Measurements from ENCODE around the gene AHNAK2.

Gene AHNAK2

GRCh38 chr14:104927432-104927816 is 50.8 kb downstream of the AHNAK2 start:
- Histone ChIP-seq H3K27me3 (ENCODE audit: low read length) (no peaks in the 10 kb centered on the region), H2AFZ (ENCODE audit: low read depth, low read length, severe bottlenecking) (no peak overlapping the region), H3K9me3 (ENCODE audit: insufficient read depth, low read length) (no peaks in the 10 kb centered on the region), H3F3A (ENCODE audit: insufficient read depth) (no peaks in the 10 kb centered on the region), H3K79me2 (ENCODE audit: insufficient read depth, low read length) (no peaks in the 10 kb centered on the region), H3K4me3 (ENCODE audit: insufficient read depth, low read length, poor library complexity, severe bottlenecking) (no peak overlapping the region), H4K20me1 (ENCODE audit: low read depth, low read length) (no peaks in the 10 kb centered on the region), H3K4me2 (ENCODE audit: low read depth, low read length, poor library complexity, severe bottlenecking) (no peak overlapping the region), H3K27ac (ENCODE audit: low read depth, low read length) (no peak overlapping the region), H3K9me2 (replicated peaks; ENCODE audit: insufficient read depth, low read length) (no peaks in the 10 kb centered on the region), H3K36me3 (ENCODE audit: low read length) (no peaks in the 10 kb centered on the region), H3K9ac (ENCODE audit: low read length) (no peak overlapping the region)
- TF ChIP-seq CTCF (IDR thresholded peaks at IDR 0.05; ENCODE audit: insufficient read depth, low read length, poor library complexity, severe bottlenecking): no peak
- TF ChIP-seq EZH2phosphoT487 (conservative IDR thresholded peaks at IDR 0.05; ENCODE audit: low read length): no peak

GRCh38 chr14:104926619-104927431 is 51.3 kb downstream of the AHNAK2 start:
- Histone ChIP-seq H3K36me3 (ENCODE audit: low read length) (no peaks in the 10 kb centered on the region), H3K9me2 (replicated peaks; ENCODE audit: insufficient read depth, low read length) (no peaks in the 10 kb centered on the region), H3F3A (ENCODE audit: insufficient read depth) (no peaks in the 10 kb centered on the region), H2AFZ (ENCODE audit: low read depth, low read length, severe bottlenecking) (no peak overlapping the region), H4K20me1 (ENCODE audit: low read depth, low read length) (no peaks in the 10 kb centered on the region), H3K27me3 (ENCODE audit: low read length) (no peaks in the 10 kb centered on the region), H3K27ac (ENCODE audit: low read depth, low read length) (no peak overlapping the region), H3K4me3 (ENCODE audit: insufficient read depth, low read length, poor library complexity, severe bottlenecking) (no peak overlapping the region), H3K4me2 (ENCODE audit: low read depth, low read length, poor library complexity, severe bottlenecking) (peak overlapping the region; percentile 39), H3K79me2 (ENCODE audit: insufficient read depth, low read length) (no peaks in the 10 kb centered on the region), H3K9ac (ENCODE audit: low read length) (0 out of 2 replicates have a peak overlapping the region, but pooled peaks have one; percentile 9), H3K9me3 (ENCODE audit: insufficient read depth, low read length) (no peaks in the 10 kb centered on the region)
- TF ChIP-seq EZH2phosphoT487 (conservative IDR thresholded peaks at IDR 0.05; ENCODE audit: low read length): no peak
- no peak for TF ChIP-seq CTCF (IDR thresholded peaks at IDR 0.05; ENCODE audit: insufficient read depth, low read length, poor library complexity, severe bottlenecking)

DNA sequence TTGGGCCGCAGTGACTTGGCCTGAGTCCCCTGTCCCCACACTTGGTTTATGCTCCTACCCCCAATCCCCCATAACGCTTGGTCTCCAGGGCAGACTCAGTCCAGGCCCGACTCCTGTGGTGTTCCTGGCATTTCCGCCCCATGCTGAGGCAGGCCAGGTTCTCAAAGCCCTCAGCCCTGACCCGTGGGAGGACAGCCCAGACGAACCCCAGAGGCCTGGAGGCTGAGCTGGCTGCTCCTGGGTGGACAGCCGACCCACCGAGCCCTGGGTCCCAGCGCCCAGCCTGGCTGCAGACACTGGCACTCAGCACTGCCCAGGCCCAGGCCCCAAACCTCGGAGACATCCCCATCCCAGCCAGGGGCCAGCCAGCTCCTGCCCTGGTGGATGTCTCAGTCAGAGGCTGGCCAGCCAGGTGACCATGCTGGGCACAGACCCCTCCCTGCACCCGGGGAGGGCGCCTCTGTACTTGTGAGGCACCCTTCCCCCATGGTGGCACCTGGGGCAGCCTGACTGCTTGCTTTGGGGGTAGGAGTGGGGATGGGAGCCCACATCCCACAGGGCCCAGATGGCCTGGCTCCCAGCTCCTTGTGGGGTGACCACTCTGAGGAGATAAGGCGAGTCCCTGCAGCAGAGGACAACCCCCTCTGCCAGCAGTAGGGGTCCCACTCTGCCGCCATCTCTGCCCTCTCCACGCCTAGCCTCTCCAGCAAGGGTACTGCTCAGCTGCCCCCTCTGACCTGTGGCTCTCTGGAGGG is 52.1 kb downstream of the AHNAK2 start:
- Histone ChIP-seq H2AFZ (ENCODE audit: low read depth, low read length, severe bottlenecking) (no peak overlapping the region), H3K9ac (ENCODE audit: low read length) (peak overlapping the region; percentile 9; the same call in 1 of the 2 replicates)
- TF ChIP-seq EZH2phosphoT487 (conservative IDR thresholded peaks at IDR 0.05; ENCODE audit: low read length): no peak
- TF ChIP-seq CTCF (IDR thresholded peaks at IDR 0.05; ENCODE audit: insufficient read depth, low read length, poor library complexity, severe bottlenecking): no peak

More for the DNA sequence above, 52.1 kb downstream of the AHNAK2 start:
- Histone ChIP-seq H3K36me3 (ENCODE audit: low read length) (no peaks in the 10 kb centered on the region), H3K4me2 (ENCODE audit: low read depth, low read length, poor library complexity, severe bottlenecking) (peak overlapping the region; percentile 39), H3K79me2 (ENCODE audit: insufficient read depth, low read length) (no peaks in the 10 kb centered on the region), H3K9me3 (ENCODE audit: insufficient read depth, low read length) (no peaks in the 10 kb centered on the region), H3K27ac (ENCODE audit: low read depth, low read length) (no peak overlapping the region), H3K9me2 (replicated peaks; ENCODE audit: insufficient read depth, low read length) (no peaks in the 10 kb centered on the region), H3K27me3 (ENCODE audit: low read length) (no peaks in the 10 kb centered on the region), H3K4me3 (ENCODE audit: insufficient read depth, low read length, poor library complexity, severe bottlenecking) (no peak overlapping the region), H4K20me1 (ENCODE audit: low read depth, low read length) (no peaks in the 10 kb centered on the region), H3F3A (ENCODE audit: insufficient read depth) (no peaks in the 10 kb centered on the region)
